ENCODE measurements around the gene PIP5KL1. TPM values are rescaled to one million over a fixed set of nuclear protein-coding genes. Genes with fewer than 3 reads are reported as not detected.

PIP5KL1 gene, protein sequence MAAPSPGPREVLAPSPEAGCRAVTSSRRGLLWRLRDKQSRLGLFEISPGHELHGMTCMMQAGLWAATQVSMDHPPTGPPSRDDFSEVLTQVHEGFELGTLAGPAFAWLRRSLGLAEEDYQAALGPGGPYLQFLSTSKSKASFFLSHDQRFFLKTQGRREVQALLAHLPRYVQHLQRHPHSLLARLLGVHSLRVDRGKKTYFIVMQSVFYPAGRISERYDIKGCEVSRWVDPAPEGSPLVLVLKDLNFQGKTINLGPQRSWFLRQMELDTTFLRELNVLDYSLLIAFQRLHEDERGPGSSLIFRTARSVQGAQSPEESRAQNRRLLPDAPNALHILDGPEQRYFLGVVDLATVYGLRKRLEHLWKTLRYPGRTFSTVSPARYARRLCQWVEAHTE
- not detected for total RNA-seq

DNA sequence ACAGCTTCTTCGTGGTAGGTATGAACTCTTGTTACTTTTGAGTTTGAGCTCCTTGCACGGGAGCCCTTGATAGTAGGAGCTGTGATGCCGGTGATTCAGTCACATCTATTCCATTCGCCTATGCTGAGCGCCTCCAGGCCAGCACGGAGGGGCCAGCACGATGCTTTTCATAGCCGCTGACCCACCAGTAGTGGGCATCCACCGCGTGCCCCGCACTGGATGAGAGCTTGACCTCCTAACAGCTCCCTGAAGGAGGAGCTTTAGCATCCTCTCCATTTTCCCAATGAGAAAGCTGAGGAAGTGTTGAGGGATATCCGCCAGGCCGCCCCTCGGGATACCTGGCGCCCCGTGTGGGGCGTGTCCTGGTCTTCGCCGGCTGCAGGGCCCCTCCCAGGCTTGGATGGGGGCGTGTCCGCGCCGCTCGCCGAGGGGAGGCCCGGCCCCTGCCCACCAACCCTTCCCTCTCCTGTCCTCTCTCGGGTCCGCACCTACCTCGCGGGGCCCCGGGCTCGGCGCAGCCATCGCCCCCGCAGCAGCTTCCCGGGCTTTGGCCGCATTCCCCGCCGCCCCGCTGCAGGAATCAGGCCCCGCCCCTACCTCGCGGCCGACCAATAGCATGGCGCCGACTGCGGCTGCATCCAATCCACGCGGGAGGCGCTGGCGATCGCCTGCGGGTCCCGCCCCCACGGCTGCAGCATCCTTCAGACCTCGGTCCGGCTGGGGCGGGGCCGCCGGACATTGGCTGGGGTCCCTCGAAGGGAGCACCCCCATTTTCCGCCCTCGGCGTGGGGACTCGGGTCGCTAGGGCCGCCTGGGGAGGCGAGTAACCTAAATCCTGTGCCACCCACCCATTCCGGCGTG lies at the start of gene PIP5KL1:
PIP5KL1 (minus strand) TSS at position 547 of the 861 bp plus-strand sequence; CDS start at position 522, 25 bp downstream.
- TF ChIP-seq, protein P1, sequence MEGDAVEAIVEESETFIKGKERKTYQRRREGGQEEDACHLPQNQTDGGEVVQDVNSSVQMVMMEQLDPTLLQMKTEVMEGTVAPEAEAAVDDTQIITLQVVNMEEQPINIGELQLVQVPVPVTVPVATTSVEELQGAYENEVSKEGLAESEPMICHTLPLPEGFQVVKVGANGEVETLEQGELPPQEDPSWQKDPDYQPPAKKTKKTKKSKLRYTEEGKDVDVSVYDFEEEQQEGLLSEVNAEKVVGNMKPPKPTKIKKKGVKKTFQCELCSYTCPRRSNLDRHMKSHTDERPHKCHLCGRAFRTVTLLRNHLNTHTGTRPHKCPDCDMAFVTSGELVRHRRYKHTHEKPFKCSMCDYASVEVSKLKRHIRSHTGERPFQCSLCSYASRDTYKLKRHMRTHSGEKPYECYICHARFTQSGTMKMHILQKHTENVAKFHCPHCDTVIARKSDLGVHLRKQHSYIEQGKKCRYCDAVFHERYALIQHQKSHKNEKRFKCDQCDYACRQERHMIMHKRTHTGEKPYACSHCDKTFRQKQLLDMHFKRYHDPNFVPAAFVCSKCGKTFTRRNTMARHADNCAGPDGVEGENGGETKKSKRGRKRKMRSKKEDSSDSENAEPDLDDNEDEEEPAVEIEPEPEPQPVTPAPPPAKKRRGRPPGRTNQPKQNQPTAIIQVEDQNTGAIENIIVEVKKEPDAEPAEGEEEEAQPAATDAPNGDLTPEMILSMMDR (IDR thresholded peaks at IDR 0.05), result no peak
- Histone ChIP-seq H3K36me3 (peaks cover 0 to 7% of the 10 kb centered on the region in 2 donors), H3K27ac (no peak within 1 kb of the TSS), H3K4me1 (peaks cover 0 to 28% of the 10 kb centered on the region in 2 donors), H3K27me3 (no peaks in the 10 kb centered on the region), H3K4me3 (peak within 1 kb of the TSS; percentile 57), H3K9me3 (no peaks in the 10 kb centered on the region)
- DNase-seq (ENCODE audit: low spot score in 2 of 2), result peak in 1 of 2 donors; percentile 89
- intact Hi-C loops (cut with DNase I), result no loop called here

DNA sequence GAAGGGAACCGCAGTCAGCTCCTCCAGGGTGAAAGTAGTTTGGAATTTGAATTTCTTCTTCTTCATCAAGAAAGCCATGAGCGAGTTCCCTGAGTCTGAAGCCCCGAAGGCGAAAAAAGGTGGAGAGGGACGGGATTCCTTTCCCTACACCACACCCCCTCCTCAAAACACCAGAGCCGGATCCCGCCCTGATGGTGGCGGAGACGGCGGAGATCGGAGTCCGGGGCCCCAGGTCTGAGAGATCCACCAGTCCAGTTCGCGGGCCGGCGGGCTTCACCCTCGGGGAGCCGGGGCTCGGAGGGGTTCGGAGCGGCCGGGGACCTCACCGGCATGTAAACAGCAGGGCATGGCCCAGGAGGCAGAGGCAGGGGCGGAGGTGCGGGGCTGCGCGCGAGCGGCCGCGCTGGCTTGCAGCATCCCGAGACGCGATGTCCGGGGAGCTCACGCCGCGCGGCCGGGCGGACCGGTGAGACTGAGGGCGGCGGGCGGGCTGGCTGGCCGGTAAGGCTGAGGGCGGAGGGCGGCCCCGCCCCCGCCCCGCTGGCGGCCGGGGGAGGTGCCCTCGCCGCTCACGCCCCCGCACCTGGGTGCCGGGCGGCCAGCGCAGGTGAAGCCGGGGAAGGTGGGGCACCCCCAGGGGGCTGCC lies 49.6 kb upstream of the PIP5KL1 start:
- DNase-seq (ENCODE audit: low spot score in 2 of 2), result no peak

DNA sequence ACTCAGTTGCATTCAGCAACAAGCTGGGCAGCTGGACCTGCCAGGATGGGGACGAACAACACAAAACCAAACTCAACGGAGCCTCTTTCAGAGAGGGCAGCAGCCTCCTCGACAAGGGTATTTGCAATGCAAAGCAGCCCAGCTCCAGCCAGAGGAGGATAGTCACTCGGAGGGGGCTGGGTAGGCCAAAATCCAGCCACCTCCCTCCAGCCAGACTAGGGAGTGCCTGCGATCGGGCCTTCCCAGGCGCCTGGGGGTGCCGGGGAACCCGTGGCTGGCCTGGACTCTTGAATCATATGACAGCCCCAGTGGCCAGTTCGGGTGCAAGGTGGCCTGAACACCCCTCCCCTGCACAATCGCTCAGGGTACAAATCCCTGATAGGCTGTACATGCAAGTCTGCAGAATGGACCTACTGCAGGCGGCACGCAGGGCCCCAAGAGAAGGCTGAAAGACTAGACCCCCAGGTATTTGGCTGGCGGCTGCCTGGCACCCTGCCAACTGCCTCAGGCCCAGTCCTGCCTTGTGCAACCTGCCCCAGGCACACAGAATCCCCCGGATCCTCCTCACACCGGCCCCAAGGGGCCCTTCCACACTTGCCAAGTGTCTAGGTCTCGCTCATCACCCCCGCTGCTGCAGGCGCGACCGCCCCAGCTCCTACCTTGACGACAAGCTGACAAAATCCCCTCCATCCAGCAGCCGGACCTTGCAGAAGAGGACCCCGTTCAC lies 48.9 kb upstream of the PIP5KL1 start:
- H3K9me3 ChIP-seq, result no peaks in the 10 kb centered on the region
- H3K36me3 ChIP-seq, result no peaks in the 10 kb centered on the region
- intact Hi-C loops (cut with DNase I), result loop anchor here (1.0 to 5.0 kb wide), 4 partner anchors 14 to 148 kb away; partner anchors contain the start of gene PTGES2
- TF ChIP-seq, protein P1 (IDR thresholded peaks at IDR 0.05), result no peak
- H3K27me3 ChIP-seq, result no peaks in the 10 kb centered on the region
- peak overlapping the region; percentile 66 to 79 for H3K27ac ChIP-seq
- H3K4me1 ChIP-seq, result peaks cover 34 to 50% of the 10 kb centered on the region in 2 donors
- no peak for DNase-seq (ENCODE audit: low spot score in 2 of 2)
- H3K4me3 ChIP-seq, result peak overlapping the region; percentile 71 to 87

More for the DNA sequence above, 49.6 kb upstream of the PIP5KL1 start:
- Histone ChIP-seq H3K27me3 (no peaks in the 10 kb centered on the region), H3K9me3 (no peaks in the 10 kb centered on the region), H3K36me3 (no peaks in the 10 kb centered on the region), H3K4me3 (peak overlapping the region; percentile 71 to 87), H3K4me1 (peaks cover 27 to 44% of the 10 kb centered on the region in 2 donors), H3K27ac (peak overlapping the region; percentile 66 to 79)
- intact Hi-C loops (cut with DNase I), result loop anchor here (2.0 kb wide), 2 partner anchors 37 to 55 kb away; no protein-coding TSS in a partner anchor
- TF ChIP-seq, protein P1 (IDR thresholded peaks at IDR 0.05), result no peak

DNA sequence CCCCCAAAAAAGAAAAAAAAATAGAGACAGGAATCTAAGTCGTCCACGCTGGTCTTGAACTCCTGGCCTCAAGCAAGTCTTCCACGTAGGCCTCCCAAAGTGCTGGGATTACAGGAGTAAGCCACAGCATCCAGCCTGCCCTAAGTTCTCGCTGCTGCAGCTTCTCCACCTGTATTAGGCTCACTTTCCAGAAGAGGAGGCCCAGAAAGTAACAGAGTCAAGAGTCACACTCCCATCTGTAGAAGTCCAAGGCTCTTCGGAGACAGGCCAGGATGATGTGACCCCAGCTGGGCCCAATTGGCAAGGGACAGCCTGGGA lies 48.4 kb upstream of the PIP5KL1 start:
- H3K9me3 ChIP-seq, result no peaks in the 10 kb centered on the region
- peaks cover 38 to 55% of the 10 kb centered on the region in 2 donors for H3K4me1 ChIP-seq
- H3K27ac ChIP-seq, result peak overlapping the region; percentile 66 to 79
- no peak for DNase-seq (ENCODE audit: low spot score in 2 of 2)
- TF ChIP-seq, protein P1 (IDR thresholded peaks at IDR 0.05), result no peak
- intact Hi-C loops (cut with DNase I), result loop anchor here (1.0 to 5.0 kb wide), 2 partner anchors 14 to 148 kb away; partner anchors contain the start of gene PTGES2
- H3K36me3 ChIP-seq, result no peaks in the 10 kb centered on the region
- H3K4me3 ChIP-seq, result peak overlapping the region; percentile 71 to 87
- H3K27me3 ChIP-seq, result no peaks in the 10 kb centered on the region
